MCF 10A (cell line): Measurements from ENCODE around the gene AMZ1. TPM values are rescaled to one million over a fixed set of nuclear protein-coding genes. Genes with fewer than 3 reads are reported as not detected.
A peak's percentile ranks its signal among the peaks of the same experiment; 100 is the strongest.

Experiments used
- BruUV-seq: library from RNA; stranded (reverse); fragments of 400-500 nt; replicated peaks from 2 replicates; lab custom pipeline; 2021; lab: Mats Ljungman, UMichigan
- CTCF ChIA-PET: fragments of 300-600 bp; sonication (Branson Sonifier 250); formaldehyde crosslinking; extraction: SDS; loops from one replicate; lab custom pipeline; 2021; ENCODE audit warnings: antibody characterized with exemption, inconsistent platforms; lab: Yijun Ruan, JAX
- POLR2A ChIA-PET: fragments of 300-600, 350-650 bp; sonication (Branson Sonifier 250); formaldehyde crosslinking; extraction: SDS; loops from one replicate; lab custom pipeline; 2020; ENCODE audit warnings: antibody characterized with exemption, inconsistent platforms; lab: Yijun Ruan, JAX
- DNase-seq: peaks from one replicate; pipeline ENCODE4 v3.0.0-alpha.2; 2018; ENCODE audit not compliant: unreplicated experiment
- H3K27ac Mint-ChIP-seq: one replicate; pipeline ENCODE4 v1.8.0; 2022; ENCODE audit warnings: mild to moderate bottlenecking, low read depth, mixed read lengths; ENCODE audit not compliant: unreplicated experiment
- H3K27me3 Mint-ChIP-seq: one replicate; pipeline ENCODE4 v1.8.0; 2022; ENCODE audit warnings: mixed read lengths; ENCODE audit not compliant: insufficient read depth, unreplicated experiment
- H3K36me3 Mint-ChIP-seq: one replicate; pipeline ENCODE4 v1.8.0; 2022; ENCODE audit warnings: mild to moderate bottlenecking, moderate library complexity, mixed read lengths; ENCODE audit not compliant: insufficient read depth, unreplicated experiment
- H3K4me1 Mint-ChIP-seq: one replicate; pipeline ENCODE4 v1.8.0; 2022; ENCODE audit warnings: mixed read lengths; ENCODE audit not compliant: insufficient read depth, unreplicated experiment
- H3K4me3 Mint-ChIP-seq: one replicate; pipeline ENCODE4 v1.8.0; 2022; ENCODE audit warnings: mild to moderate bottlenecking, moderate library complexity, mixed read lengths; ENCODE audit not compliant: unreplicated experiment
- H3K9me3 Mint-ChIP-seq: one replicate; pipeline ENCODE4 v1.8.0; 2022; ENCODE audit warnings: mixed read lengths; ENCODE audit not compliant: unreplicated experiment
- CTCF ChIP-seq: fragments of 200-600 bp; IDR thresholded peaks from one replicate; pipeline ENCODE4 v1.8.0; 2022; ENCODE audit warnings: antibody characterized with exemption, mild to moderate bottlenecking; ENCODE audit not compliant: unreplicated experiment
- intact Hi-C: fragments of 100-400 bp; cut with micrococcal nuclease; formaldehyde crosslinking; loops from 2 replicates; pipeline ENCODE4 v1.14.1; 2022
- total RNA-seq: library from RNA; stranded (reverse); gene quantifications from 2 replicates; pipeline ENCODE4 v1.2.3, GENCODE V29; 2022

The AMZ1 gene
- total RNA-seq, 1 experiment from 2014 or later = not detected

- Mint-ChIP-seq H3K27ac (no peak overlapping the region), H3K27me3 (peaks cover 41% of the 10 kb centered on the region), H3K9me3 (no peaks in the 10 kb centered on the region), H3K4me3 (no peak overlapping the region), H3K36me3 (no peaks in the 10 kb centered on the region), H3K4me1 (no peaks in the 10 kb centered on the region)
- CTCF ChIA-PET = interaction anchor here (0.6 to 3.5 kb wide), 9 partner anchors 14 to 370 kb away, joined by 3 to 48 read pairs (median 3); no protein-coding TSS in a partner anchor
- intact Hi-C loops = loop anchor here (1.0 to 2.0 kb wide), 3 partner anchors 127 to 231 kb away; partner anchors contain the start of gene BRAT1
- POLR2A ChIA-PET = interaction anchor here (0.6 to 0.7 kb wide), 2 partner anchors 326 to 798 kb away, joined by 3 to 5 read pairs; no protein-coding TSS in a partner anchor
- no peak for DNase-seq
- no TSS peak for BruUV-seq
- no peak for TF ChIP-seq CTCF
Observed at GRCh38 chr7:2681929-2682799, 5.8 kb upstream of the AMZ1 start.

- Mint-ChIP-seq H3K36me3 (no peaks in the 10 kb centered on the region), H3K4me1 (no peaks in the 10 kb centered on the region), H3K27me3 (peaks cover 40% of the 10 kb centered on the region), H3K9me3 (no peaks in the 10 kb centered on the region), H3K4me3 (no peak overlapping the region), H3K27ac (no peak overlapping the region)
- no TSS peak for BruUV-seq
- no peak for DNase-seq
- intact Hi-C loops = no loop called here
- ChIA-PET CTCF (no interaction called here), POLR2A (no interaction called here)
- no peak for TF ChIP-seq CTCF
Observed at GRCh38 chr7:2684501-2684900, 3.5 kb upstream of the AMZ1 start.

GRCh38 chr7:2686101-2686500, 1.9 kb upstream of the AMZ1 start:
- CTCF ChIA-PET = interaction anchor here (0.6 kb wide), 1 partner anchor 327 kb away, joined by 4 read pairs; no protein-coding TSS in a partner anchor
- intact Hi-C loops = no loop called here
- Mint-ChIP-seq H3K27ac (no peak overlapping the region), H3K9me3 (no peaks in the 10 kb centered on the region), H3K4me1 (peaks cover 5% of the 10 kb centered on the region), H3K36me3 (no peaks in the 10 kb centered on the region), H3K27me3 (peaks cover 32% of the 10 kb centered on the region), H3K4me3 (no peak overlapping the region)
- BruUV-seq = no TSS peak
- POLR2A ChIA-PET = no interaction called here
- no peak for TF ChIP-seq CTCF
- DNase-seq = no peak

- peaks cover 19% of the 10 kb centered on the region for H3K27me3 Mint-ChIP-seq
- H3K4me3 Mint-ChIP-seq = no peak overlapping the region
- H3K4me1 Mint-ChIP-seq = peaks cover 5% of the 10 kb centered on the region
- peak; percentile 24 for DNase-seq
- ChIA-PET POLR2A (no interaction called here), CTCF (interaction anchor here (0.6 to 0.7 kb wide), 2 partner anchors 65 to 922 kb away, joined by 3 read pairs; no protein-coding TSS in a partner anchor)
- BruUV-seq = no TSS peak
- intact Hi-C loops = no loop called here
- no peaks in the 10 kb centered on the region for H3K9me3 Mint-ChIP-seq
- H3K36me3 Mint-ChIP-seq = no peaks in the 10 kb centered on the region
- TF ChIP-seq CTCF = no peak
- no peak overlapping the region for H3K27ac Mint-ChIP-seq
Observed at GRCh38 chr7:2687338-2687869, 598 bp upstream of the AMZ1 start.
